GM19351 (cell line): ENCODE results near the gene RMC1.
"Not testable (repeated sequence)": the region's sequence is repeated elsewhere in the genome, so short reads cannot be mapped to it uniquely, and the experiment has no call there.

Experiments
- ATAC-seq: cut with Tn5 transposase; IDR thresholded peaks from one replicate; pipeline ENCODE4 v1.9.1; 2021; ENCODE audit warnings: mild to moderate bottlenecking, moderate library complexity; ENCODE audit not compliant: unreplicated experiment

Gene RMC1

DNA sequence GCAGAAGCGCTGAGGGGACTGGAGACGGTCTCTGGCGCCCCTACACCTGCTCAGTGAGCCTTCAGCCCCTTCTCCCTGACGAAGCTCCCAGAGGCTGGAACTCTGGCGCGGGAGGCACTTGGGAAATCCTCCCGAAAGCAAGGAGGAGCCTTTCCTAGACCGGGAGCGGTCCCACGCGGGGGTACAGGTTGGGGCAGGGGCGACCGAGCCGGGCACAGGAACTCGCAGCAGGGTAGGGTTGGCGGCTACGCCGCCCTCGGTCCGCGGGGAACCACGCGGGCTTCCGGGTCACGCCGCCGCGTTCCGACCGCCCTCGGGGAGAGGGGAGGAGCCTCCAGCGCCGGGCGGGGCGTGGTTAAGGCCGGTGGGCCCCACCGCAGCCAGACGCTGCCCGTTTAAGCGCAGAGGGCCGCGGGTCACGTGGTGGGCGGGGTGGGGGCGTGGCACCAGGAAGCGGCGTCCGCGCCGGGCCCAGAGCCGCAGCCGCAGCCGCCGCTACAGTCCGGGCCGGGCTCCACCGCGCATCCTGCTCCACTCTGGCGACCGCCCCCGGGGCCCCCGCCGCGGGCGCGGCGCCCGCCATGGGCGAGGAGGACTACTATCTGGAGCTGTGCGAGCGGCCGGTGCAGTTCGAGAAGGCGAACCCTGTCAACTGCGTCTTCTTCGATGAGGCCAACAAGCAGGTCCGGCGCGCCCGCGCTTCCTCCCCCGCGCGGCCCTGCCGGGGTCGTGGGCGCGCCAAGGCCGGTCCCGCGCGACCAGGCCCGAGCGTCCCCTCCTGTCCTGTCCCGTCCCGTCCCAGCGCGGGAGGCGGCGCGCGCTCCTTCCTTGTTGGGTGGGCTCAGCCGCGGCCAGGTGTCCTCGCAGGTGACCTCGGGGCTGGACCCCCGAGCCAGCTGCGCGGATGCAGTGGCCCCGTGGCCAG is at the start of gene RMC1:
Gene RMC1, plus strand, starts transcription at position 474 of the 925 bp plus-strand sequence. Its CDS starts 108 bp downstream, at position 582.
- peak; percentile 80 for ATAC-seq

- peak; percentile 8 for ATAC-seq
Observed at GRCh38 chr18:23453680-23454058, 49.6 kb upstream of the RMC1 start.

- no peak for ATAC-seq
Observed at GRCh38 chr18:23456835-23457234, 46.5 kb upstream of the RMC1 start.

- no peak for ATAC-seq
Observed at GRCh38 chr18:23458830-23459529, 44.3 kb upstream of the RMC1 start.

GRCh38 chr18:23459530-23459921 is 43.8 kb upstream of the RMC1 start:
- no peak for ATAC-seq

DNA sequence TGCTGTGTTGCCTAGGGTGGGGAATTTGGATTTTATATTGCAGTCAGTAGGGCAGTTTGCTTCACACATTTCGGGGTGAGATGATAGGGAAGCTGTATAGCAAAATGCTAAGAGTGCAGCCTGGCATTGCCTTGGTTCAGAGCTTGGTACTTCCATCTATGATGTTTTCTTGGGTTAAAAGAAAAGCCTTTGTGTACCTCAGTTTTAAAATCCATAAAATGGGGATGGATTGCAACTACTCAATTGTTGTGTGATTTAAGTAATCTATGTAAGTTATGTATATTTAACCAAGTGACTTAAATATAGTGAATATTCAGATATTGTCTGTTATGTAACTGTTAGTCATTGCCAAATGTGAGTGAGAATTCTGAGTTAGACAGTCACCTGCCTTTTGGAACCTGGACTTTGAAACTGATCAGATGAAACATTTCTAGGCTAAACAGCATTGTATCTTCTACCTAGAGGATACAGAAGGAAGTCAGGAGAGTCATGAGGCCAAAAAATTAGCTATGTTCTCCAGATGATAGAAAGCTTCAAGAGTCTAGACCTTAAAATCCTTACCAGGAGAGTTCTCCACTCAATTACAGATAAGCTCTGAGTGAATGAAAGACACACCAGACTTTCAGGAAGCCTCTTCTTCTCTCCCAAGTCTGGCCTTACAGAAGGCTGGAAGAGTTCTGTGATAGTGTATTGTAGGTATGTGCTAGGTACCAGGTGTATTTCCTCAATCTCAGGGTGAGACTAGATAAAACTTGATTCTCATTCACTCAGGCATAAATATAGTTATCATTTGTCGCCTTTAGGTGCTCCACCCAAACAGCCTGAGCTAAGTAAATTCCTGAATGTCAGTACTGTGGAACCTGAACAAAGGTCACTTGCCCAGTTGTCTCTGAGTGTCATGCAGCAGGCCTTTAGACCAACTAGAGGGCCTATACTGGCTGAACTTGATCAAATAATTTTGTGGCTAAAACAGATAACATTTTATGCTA is 42.7 kb upstream of the RMC1 start:
- ATAC-seq, result no peak

- no peak for ATAC-seq
Observed at GRCh38 chr18:23462876-23463275, 40.4 kb upstream of the RMC1 start.

GRCh38 chr18:23468753-23469459 is 34.4 kb upstream of the RMC1 start:
- no peak for ATAC-seq

DNA sequence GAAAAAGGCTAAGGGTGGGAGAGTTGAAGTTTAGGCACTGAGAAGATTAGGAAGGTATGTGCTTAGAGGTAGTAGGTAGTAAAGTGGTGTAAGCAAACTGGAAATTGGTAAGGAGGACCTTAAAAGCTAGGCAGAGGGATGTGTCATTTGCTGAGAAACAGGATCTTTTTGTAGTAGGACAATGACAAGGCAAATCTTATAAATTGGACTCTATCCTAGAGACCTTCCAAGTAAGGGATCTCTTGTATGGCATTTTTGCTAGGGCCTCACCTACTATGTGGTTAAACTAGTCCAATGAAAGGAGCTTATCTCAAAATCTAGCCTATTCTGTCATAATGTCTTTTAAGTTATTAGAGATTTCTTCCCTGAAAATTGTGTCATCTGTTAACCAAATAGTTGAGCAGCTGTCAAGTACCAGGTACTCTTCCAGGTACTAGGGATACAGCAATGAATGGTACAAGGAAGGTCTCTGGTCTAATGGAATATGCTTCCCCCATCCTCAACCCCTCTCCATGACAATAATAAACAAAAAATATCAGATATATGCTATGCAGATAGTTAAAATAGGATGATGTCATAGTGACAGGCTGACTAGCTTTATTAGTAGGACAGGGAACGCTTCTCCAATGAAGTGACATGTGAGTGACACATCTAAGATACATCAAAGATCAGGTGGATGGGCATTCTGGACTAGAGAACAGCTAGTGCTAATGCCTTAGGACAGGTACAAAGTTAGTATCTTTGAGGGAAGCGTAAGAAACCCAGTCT is 32.5 kb upstream of the RMC1 start:
- no peak for ATAC-seq

GRCh38 chr18:23471486-23471885 is 31.8 kb upstream of the RMC1 start:
- no peak for ATAC-seq

GRCh38 chr18:23479829-23480505 is 23.3 kb upstream of the RMC1 start:
- ATAC-seq, result no peak

DNA sequence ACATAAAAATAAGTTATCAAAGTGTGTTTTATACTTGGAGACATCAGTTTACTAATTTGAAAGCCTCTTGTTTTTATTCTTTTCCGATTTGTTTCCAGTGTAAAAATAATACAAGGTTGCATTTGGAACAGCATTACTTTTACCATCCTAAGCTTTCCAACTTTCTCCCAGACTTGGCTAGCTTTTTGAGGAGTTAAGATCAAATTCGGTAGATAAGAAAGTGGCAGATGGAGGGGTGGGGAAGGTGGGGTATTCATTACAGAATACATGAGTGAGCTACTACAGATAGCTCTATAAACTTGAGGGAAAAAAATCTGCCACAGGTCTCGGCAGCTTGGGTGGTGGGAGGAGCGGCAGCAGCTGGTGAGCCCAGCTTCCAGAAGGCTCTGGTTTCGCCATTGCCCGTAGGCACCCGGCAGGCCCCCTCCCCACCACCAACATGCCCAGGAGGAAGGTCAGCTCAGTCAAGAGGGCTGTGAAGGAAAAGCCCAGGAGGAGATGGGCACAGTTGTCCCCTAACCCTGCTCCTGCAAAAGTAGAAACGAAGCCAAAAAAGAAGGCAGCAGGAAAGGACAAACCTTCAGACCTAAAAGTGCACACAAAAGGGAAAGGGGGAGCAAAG is 18.6 kb upstream of the RMC1 start:
- no peak for ATAC-seq

DNA sequence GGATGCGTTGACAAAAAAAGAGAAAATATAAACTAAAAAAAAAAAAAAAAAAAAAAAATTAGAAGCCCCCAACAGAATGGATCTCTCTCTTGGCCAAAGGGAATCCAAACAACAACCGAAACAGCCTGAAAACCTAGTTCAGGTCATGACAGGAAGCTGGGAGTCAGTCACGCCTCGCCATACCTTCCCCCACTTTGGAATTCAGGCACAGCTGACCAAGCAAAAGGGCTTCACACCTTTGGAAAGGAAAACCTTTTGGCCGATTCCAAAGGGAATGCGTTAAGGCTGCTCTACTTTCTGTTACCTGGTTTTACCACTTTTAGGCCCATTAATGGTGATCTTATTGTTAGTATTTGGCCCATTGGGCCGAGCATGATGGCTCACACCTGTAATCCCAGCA is 17.9 kb upstream of the RMC1 start:
- no peak for ATAC-seq

DNA sequence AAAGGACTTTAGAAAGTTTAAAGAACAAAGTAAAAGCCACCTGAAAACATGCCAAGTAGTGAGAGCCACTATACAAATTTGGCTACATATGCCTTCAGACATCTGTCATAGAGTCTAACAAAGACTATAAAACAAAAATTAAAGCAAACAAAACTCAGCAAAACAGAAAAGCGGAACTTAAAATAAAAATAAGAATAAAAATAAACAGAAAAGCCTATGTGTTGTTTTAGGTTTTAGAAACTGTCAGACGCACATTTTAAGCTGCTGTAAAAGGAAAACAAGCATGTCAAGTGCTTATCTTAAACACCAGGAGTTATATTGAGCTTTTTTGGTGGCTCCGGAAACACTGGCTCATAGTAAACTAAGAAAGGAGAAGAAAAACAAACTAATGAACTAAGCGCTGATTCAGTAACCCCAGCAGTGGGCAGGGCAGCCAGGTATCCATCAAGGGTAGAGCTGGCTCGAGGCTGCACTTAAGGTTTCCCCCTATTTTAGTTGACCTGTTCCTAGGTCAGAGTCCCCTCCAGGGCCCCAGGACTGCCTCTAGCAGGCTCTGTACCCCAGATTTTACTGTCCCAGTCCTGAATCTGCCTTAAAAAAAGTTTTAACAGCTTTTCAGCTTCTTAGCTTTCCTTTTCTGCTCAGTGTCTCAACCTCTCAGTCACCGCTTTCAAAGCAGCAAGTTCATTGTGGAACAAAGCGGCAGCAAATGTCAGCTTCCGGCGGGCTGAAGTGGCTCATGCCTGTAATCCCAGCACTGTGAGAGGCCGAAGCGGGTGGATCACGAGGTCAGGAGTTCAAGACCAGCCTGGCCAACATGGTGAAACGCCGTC is 15.4 kb upstream of the RMC1 start:
- peak; percentile 86 for ATAC-seq

GRCh38 chr18:23489586-23489985 is 13.7 kb upstream of the RMC1 start:
- ATAC-seq, result not testable (repeated sequence)

- no peak for ATAC-seq
Observed at GRCh38 chr18:23493654-23494053, 9.7 kb upstream of the RMC1 start.

GRCh38 chr18:23494992-23495391 is 8.3 kb upstream of the RMC1 start:
- no peak for ATAC-seq
